ENCODE results near the gene SNAPIN. TPM values are rescaled to one million over a fixed set of nuclear protein-coding genes. Genes with fewer than 3 reads are reported as not detected.
A peak's percentile ranks its signal among the peaks of the same experiment; 100 is the strongest.

The SNAPIN gene
- total and polyA plus RNA-seq, 7 donors: 51.7 to 102 (median 59.6) TPM

- peaks cover 0 to 67% of the 10 kb centered on the region in 2 donors for H3K36me3 ChIP-seq (ENCODE audit: insufficient read depth in 1 of 2, low read depth in 1 of 2)
- TF ChIP-seq CTCF (IDR thresholded peaks at IDR 0.05): no peak
- intact Hi-C loops (cut with DNase I): no loop called here
- no peak for DNase-seq
- ATAC-seq: no peak
- no peaks in the 10 kb centered on the region for H3K9me3 ChIP-seq
- no peaks in the 10 kb centered on the region for H3K27me3 ChIP-seq (ENCODE audit: insufficient read depth in 3 of 3, low read length in 2 of 3)
- H3K4me1 ChIP-seq: peaks cover 33% of the 10 kb centered on the region
- H3K4me3 ChIP-seq: no peak overlapping the region
- H3K27ac ChIP-seq: no peak overlapping the region
- 82 to 90% (median 83%) methylated on average over 7 of the region's 7 CpGs for WGBS, 3 donors
Measured at GRCh38 chr1:153623101-153623500, 35.4 kb upstream of the SNAPIN start.

GRCh38 chr1:153624965-153625611, 33.4 kb upstream of the SNAPIN start:
- Histone ChIP-seq H3K27ac (peak overlapping the region; percentile 5), H3K36me3 (ENCODE audit: insufficient read depth in 1 of 2, low read depth in 1 of 2) (peaks cover 0 to 48% of the 10 kb centered on the region in 2 donors), H3K4me3 (no peak overlapping the region), H3K4me1 (peaks cover 38% of the 10 kb centered on the region), H3K27me3 (ENCODE audit: insufficient read depth in 3 of 3, low read length in 2 of 3) (no peaks in the 10 kb centered on the region), H3K9me3 (no peaks in the 10 kb centered on the region)
- DNase-seq: no peak
- ATAC-seq: no peak
- 89 to 94% (median 90%) methylated on average over 10 of the region's 10 CpGs for WGBS, 3 donors
- no peak for TF ChIP-seq CTCF (IDR thresholded peaks at IDR 0.05)
- intact Hi-C loops (cut with DNase I): no loop called here

GRCh38 chr1:153626477-153626903, 32.0 kb upstream of the SNAPIN start:
- H3K27me3 ChIP-seq (ENCODE audit: insufficient read depth in 3 of 3, low read length in 2 of 3): no peaks in the 10 kb centered on the region
- intact Hi-C loops (cut with DNase I): no loop called here
- H3K4me3 ChIP-seq: peak overlapping the region; percentile 66
- no peak for ATAC-seq
- H3K9me3 ChIP-seq: no peaks in the 10 kb centered on the region
- peaks cover 51% of the 10 kb centered on the region for H3K4me1 ChIP-seq
- peak overlapping the region; percentile 100 for H3K27ac ChIP-seq
- H3K36me3 ChIP-seq (ENCODE audit: insufficient read depth in 1 of 2, low read depth in 1 of 2): peaks cover 0 to 48% of the 10 kb centered on the region in 2 donors
- TF ChIP-seq CTCF (IDR thresholded peaks at IDR 0.05): no peak
- 27 to 55% (median 43%) methylated on average over 3 of the region's 3 CpGs for WGBS, 3 donors
- no peak for DNase-seq

- Histone ChIP-seq H3K4me1 (peaks cover 52% of the 10 kb centered on the region), H3K27ac (peak within 1 kb of the TSS; percentile 100), H3K36me3 (ENCODE audit: insufficient read depth in 1 of 2, low read depth in 1 of 2) (peaks cover 0 to 50% of the 10 kb centered on the region in 2 donors), H3K9me3 (no peaks in the 10 kb centered on the region), H3K27me3 (ENCODE audit: insufficient read depth in 3 of 3, low read length in 2 of 3) (no peaks in the 10 kb centered on the region), H3K4me3 (peak within 1 kb of the TSS; percentile 66)
- WGBS, 3 donors: 4 to 10% (median 5%) methylated on average over 27 to 28 of the region's 28 CpGs
- intact Hi-C loops (cut with DNase I): no loop called here
- ATAC-seq: peak; percentile 53 to 69 (median 68)
- DNase-seq: peak; percentile 85 to 92
- no peak for TF ChIP-seq CTCF (IDR thresholded peaks at IDR 0.05)
Measured at GRCh38 chr1:153626904-153627714, 31.4 kb upstream of the SNAPIN start, which contains the start of gene S100A13. TSS of gene S100A13 (minus strand) at chr1:153627505. CDS start at chr1:153626472, 1,033 bp downstream.

Measured in psoas muscle (tissue), 8 donors.